AG04449 (cell line): ENCODE data around the gene BTLA.
"Not testable (repeated sequence)": the region's sequence is repeated elsewhere in the genome, so short reads cannot be mapped to it uniquely, and the experiment has no call there.

Experiments used
- CTCF ChIA-PET: fragments of 350-600 bp; formaldehyde crosslinking; extraction: SDS; loops from one replicate; lab custom pipeline; 2021; ENCODE audit warnings: antibody characterized with exemption; lab: Yijun Ruan, JAX
- POLR2A ChIA-PET: fragments of 400-600, 350-600 bp; formaldehyde crosslinking; extraction: SDS; loops from one replicate; lab custom pipeline; 2020; ENCODE audit warnings: antibody characterized with exemption, inconsistent platforms; lab: Yijun Ruan, JAX
- DNase-seq: peaks from one replicate; pipeline ENCODE4 v3.0.0-alpha.2; 2010; ENCODE audit warnings: low read depth, low spot score
- H3K4me3 ChIP-seq: 2 replicates; pipeline ENCODE4 v1.5.1; 2011; ENCODE audit warnings: low read depth, mild to moderate bottlenecking, control low read depth, low read length
- CTCF ChIP-seq: IDR thresholded peaks from one replicate; pipeline ENCODE4 v1.5.1; 2011; ENCODE audit warnings: mild to moderate bottlenecking, moderate library complexity, low read length, control low read depth, inconsistent platforms; ENCODE audit not compliant: insufficient read depth; ENCODE audit errors: missing control alignments

Gene BTLA

DNA sequence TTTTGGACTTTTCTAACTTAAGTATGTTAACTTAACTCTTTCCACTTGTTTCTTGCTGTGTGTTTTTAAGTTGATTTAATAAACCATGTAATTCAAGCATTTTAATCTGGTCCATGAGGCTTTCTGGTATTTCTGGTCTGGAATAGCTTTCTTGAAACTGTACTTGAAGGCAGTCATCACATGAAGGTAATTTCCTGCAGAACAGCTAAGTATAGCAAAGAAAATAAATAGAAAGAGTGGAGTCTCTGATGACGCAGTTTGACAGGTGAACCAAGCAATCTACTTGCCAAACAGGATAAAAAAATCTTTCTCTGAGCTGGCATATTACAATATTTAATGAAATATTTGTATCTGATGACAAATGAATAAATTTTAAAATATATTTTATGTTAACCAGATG, 74.9 kb downstream of the BTLA start:
- TF ChIP-seq CTCF, result no peak
- no peak for DNase-seq
- ChIA-PET POLR2A (no interaction called here), CTCF (interaction anchor here (1.5 to 2.0 kb wide), 2 partner anchors 14 to 381 kb away, joined by 3 to 10 read pairs; no protein-coding TSS in a partner anchor)
- H3K4me3 ChIP-seq, result no peak overlapping the region

- CTCF ChIA-PET, DNase-seq, H3K4me3 ChIP-seq, POLR2A ChIA-PET: not testable (repeated sequence)
These were observed 76.4 kb downstream of the BTLA start for GRCh38 chr3:112422921-112423320.

DNA sequence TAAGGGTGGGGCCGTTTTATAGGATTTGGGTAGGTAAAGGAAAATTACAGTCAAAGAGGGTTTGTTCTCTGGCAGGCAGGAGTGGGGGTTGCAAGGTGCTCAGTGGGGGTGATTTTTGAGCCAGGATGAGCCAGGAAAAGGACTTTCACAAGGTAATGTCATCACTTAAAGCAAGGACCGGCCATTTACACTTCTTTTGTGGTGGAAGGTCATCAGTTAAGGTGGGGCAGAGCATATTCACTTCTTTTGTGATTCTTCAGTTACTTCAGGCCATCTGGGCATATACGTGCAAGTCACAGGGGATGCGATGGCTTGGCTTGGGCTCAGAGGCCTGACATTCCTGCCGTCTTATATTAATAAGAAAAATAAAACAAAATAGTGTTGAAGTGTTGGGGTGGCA, 80.7 kb downstream of the BTLA start:
- H3K4me3 ChIP-seq, POLR2A ChIA-PET, DNase-seq: not testable (repeated sequence)
- CTCF ChIA-PET, result interaction anchor here (1.0 kb wide), 1 partner anchor 38 kb away, joined by 3 read pairs; no protein-coding TSS in a partner anchor

DNA sequence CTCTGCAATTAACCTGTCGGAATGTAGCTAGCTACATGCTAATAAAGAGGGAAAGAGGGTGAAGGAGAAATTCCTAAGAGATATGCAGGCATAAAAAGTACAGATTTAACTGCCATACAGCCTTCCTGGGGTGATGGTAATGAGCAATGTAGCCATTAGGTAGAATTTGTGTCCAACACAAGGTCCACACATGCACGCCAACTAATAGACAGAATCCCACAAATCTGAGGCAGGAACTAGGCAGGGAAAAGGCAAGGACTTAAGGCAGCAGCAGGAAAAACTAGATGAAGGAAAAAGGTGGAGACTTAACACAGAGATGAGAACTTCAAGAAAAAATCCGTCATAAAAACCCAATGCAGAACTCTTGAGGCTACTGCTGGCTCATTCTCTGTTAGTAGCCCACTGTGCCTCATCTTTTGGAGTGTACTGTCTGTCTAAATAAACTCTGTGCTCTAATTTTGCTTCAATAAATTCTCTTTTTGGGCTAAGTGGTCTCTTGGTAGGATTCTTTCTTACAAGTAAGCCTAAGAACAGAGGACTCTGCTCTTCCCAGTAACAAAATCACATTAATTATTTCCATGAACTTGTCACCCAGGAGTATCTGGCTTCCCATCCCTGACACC, 81.5 kb downstream of the BTLA start:
- ChIA-PET POLR2A (no interaction called here), CTCF (no interaction called here)
- no peak overlapping the region for H3K4me3 ChIP-seq
- no peak for TF ChIP-seq CTCF
- DNase-seq, result no peak

GRCh38 chr3:112416391-112417212, 82.7 kb downstream of the BTLA start:
- DNase-seq, result no peak
- ChIA-PET CTCF (no interaction called here), POLR2A (no interaction called here)
- TF ChIP-seq CTCF, result no peak
- no peak overlapping the region for H3K4me3 ChIP-seq

DNA sequence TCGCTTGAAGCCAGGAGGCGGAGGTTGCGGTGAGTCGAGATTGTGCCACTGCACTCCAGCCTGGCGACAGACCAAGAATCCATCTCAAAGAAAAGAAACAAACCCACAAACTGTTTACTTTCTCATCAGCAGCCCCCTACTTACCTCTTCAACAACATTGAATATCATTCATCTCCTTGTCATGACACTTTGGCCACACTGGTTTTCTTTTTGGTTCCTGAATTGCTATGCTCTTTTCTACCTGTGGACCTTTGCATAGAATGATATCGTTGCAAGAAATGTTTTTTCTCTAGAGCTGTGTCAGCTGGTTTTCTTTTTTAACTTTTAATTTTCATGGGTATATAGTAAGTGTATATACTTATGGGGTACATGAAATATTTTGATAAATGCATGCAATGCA, 83.9 kb downstream of the BTLA start:
- no peak overlapping the region for H3K4me3 ChIP-seq
- POLR2A ChIA-PET, result no interaction called here
- DNase-seq, result no peak
- no peak for TF ChIP-seq CTCF
- CTCF ChIA-PET, result no interaction called here
